ENCODE data around the gene RNF39.

DNA sequence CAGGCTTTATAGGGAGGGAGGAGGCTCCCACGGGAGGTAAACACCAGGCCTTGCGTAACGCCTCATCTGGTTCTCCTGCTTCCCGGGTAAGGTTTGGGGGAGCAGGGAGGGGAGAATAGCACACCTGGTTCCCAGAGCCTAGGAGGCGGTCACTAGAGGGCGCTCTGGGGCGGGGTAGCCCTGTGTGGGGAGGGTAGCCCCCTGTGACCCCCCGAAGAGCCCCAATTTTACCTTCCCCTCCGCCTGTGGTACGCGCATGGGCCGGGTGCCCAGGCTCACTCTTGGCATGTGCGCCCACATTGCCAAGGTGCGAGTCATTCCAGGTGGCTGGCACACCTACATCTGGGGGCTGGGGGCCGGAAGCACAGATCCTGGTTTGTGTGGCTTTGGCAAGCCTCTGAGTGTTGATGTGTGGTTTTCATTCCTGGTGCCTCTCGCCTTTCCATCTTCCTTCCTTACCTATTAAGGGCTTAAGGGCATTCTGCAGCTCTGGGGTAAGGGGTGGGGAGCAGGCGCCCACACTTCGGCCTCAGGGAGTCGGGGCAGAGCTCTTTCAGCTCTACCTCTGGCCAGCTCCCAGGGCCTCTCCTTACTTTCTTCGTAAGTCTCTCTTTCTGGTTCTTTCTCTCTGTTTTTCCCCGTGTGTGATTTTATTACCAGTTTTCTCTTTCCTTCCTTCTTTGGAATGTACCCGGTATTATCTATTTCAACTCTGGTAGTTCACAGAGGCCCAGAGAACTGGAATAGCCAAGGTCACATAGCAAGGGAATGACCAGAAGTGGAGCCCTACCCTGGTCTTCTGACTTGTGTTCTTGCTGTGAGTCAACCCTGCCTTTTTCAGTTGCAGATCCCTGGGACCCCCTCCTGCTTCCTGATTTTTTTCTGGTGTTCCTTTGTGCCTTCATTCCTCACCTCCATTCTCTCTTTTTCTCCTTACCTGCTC lies 492 bp upstream of the RNF39 start:
- TF ChIP-seq, protein P1, sequence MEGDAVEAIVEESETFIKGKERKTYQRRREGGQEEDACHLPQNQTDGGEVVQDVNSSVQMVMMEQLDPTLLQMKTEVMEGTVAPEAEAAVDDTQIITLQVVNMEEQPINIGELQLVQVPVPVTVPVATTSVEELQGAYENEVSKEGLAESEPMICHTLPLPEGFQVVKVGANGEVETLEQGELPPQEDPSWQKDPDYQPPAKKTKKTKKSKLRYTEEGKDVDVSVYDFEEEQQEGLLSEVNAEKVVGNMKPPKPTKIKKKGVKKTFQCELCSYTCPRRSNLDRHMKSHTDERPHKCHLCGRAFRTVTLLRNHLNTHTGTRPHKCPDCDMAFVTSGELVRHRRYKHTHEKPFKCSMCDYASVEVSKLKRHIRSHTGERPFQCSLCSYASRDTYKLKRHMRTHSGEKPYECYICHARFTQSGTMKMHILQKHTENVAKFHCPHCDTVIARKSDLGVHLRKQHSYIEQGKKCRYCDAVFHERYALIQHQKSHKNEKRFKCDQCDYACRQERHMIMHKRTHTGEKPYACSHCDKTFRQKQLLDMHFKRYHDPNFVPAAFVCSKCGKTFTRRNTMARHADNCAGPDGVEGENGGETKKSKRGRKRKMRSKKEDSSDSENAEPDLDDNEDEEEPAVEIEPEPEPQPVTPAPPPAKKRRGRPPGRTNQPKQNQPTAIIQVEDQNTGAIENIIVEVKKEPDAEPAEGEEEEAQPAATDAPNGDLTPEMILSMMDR (CRISPR knock-in tag; IDR thresholded peaks at IDR 0.05) = peak; percentile 90
- no peak for TF ChIP-seq HCFC1 (IDR thresholded peaks at IDR 0.05; ENCODE audit: low read depth, low read length)
- no peak for TF ChIP-seq ADNP (CRISPR knock-in tag; IDR thresholded peaks at IDR 0.05)
- TF ChIP-seq CEBPG (CRISPR knock-in tag; IDR thresholded peaks at IDR 0.05) = peak; percentile 93
- no peak for TF ChIP-seq ZKSCAN5 (CRISPR knock-in tag; IDR thresholded peaks at IDR 0.05)

Measured in HepG2 (cell line).